ENCODE data around the gene TFDP1. TPM values are rescaled to one million over a fixed set of nuclear protein-coding genes. Genes with fewer than 3 reads are reported as not detected.

Gene TFDP1
- total and polyA plus RNA-seq, 2 of the 4 experiments (the other 2 are of a cell fraction) = 59.3 to 97.0 TPM

DNA sequence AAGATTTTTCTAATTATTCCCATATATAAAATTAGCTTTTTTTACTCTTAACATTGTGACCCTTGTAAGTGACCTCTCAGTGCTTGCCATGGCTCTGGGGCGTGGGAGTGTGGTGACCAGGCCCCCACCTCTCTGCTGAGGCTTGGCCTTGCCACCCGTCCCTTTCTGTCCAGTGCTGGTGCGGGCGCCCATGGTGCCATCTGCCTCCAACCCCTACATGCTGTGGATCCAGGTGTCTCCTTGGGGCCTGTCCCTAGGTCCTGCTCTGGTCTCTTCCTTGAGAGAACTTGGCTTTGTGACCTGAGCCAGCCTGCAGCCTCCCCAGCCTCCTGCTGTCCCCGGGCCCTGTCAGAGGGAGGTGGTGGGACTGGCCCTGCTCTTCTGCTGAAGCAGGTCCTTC is 27.4 kb downstream of the TFDP1 start:
- H4K8ac ChIP-seq (ENCODE audit: low read depth in 2 of 2, low read length in 2 of 2) = no peak overlapping the region
- no peak overlapping the region for H3K4me2 ChIP-seq (ENCODE audit: low read depth, low read length)
- H3K27me3 ChIP-seq (ENCODE audit: control insufficient read depth, insufficient read depth, low read length) = no peaks in the 10 kb centered on the region
- no peak for ATAC-seq (ENCODE audit: low read depth)
- no peak overlapping the region for H3K56ac ChIP-seq (ENCODE audit: extremely low read depth, insufficient read depth, low read length)
- H3K9ac ChIP-seq (ENCODE audit: low read depth, low read length) = no peak overlapping the region
- peaks cover 34 to 92% of the 10 kb centered on the region in 2 experiments for H3K79me1 ChIP-seq (ENCODE audit: low read depth in 1 of 2, low read length in 2 of 2)
- in situ Hi-C loops (cut with MboI; ENCODE audit: low sequenced_read_pairs) (no loop called here), intact Hi-C loops (cut with micrococcal nuclease) (no loop called here), dilution Hi-C loops (cut with HindIII; ENCODE audit: low sequenced_read_pairs, unreplicated experiment) (no loop called here)
- no peak overlapping the region for H3K4ac ChIP-seq (ENCODE audit: low read depth, low read length)
- H3K23ac ChIP-seq (ENCODE audit: low read depth, low read length) = no peak overlapping the region
- POLR2A ChIA-PET (ENCODE audit: unreplicated experiment) = no interaction called here
- peaks cover 91% of the 10 kb centered on the region for H4K20me1 ChIP-seq (ENCODE audit: insufficient read depth, low read length)
- BruUV-seq (replicated peaks) = no TSS peak
- H2BK20ac ChIP-seq (ENCODE audit: low read depth, low read length) = no peak overlapping the region
- CTCF ChIA-PET = no interaction called here
- no peak overlapping the region for H2AFZ ChIP-seq (replicated peaks; ENCODE audit: low read length, poor library complexity)
- H3K36me3 ChIP-seq (ENCODE audit: control insufficient read depth, insufficient read depth, low read length) = peaks cover 33% of the 10 kb centered on the region
- no peak overlapping the region for H3K27ac ChIP-seq (ENCODE audit: insufficient read depth, low read length)
- no peak overlapping the region for H4K5ac ChIP-seq (ENCODE audit: low read depth, low read length)
- no peak overlapping the region for H3K4me3 ChIP-seq (ENCODE audit: insufficient read depth, low read depth, low read length)
- no peaks in the 10 kb centered on the region for H3K9me3 ChIP-seq (ENCODE audit: control insufficient read depth, insufficient read depth, low read length)
- peaks cover 9% of the 10 kb centered on the region for H3K4me1 ChIP-seq (ENCODE audit: control insufficient read depth, insufficient read depth, low read length)
- no peak for DNase-seq
- 94% methylated on average over 5 of the region's 5 CpGs; no CpG with 5 or more reads in 1 of the 2 experiments for WGBS, 2 experiments (ENCODE audit: extremely low coverage in 2 of 2, insufficient read length in 1 of 2)
- peaks cover 45% of the 10 kb centered on the region for H3K9me1 ChIP-seq (ENCODE audit: insufficient read depth, low read length)
- no peak overlapping the region for H2AK5ac ChIP-seq (ENCODE audit: low read depth, low read length)
- H2BK15ac ChIP-seq (ENCODE audit: low read depth, low read length) = no peak overlapping the region
- H2BK120ac ChIP-seq (ENCODE audit: low read depth, low read length) = no peak overlapping the region
- TF ChIP-seq POLR2A (IDR thresholded peaks at IDR 0.05; ENCODE audit: low read depth, low read length) (no peak), RCOR1 (IDR thresholded peaks at IDR 0.05; ENCODE audit: insufficient replicate concordance, low read length) (no peak), MXI1 (IDR thresholded peaks at IDR 0.05; ENCODE audit: borderline replicate concordance, low read depth, low read length) (no peak), BHLHE40 (IDR thresholded peaks at IDR 0.05; ENCODE audit: low read depth, low read length) (no peak), FOS (IDR thresholded peaks at IDR 0.05; ENCODE audit: low read depth, low read length) (no peak), RFX5 (IDR thresholded peaks at IDR 0.05; ENCODE audit: low read depth, low read length) (no peak), RAD21 (IDR thresholded peaks at IDR 0.05; ENCODE audit: low read length) (no peak), CHD1 (IDR thresholded peaks at IDR 0.05; ENCODE audit: low read depth, low read length) (no peak), MAFK (IDR thresholded peaks at IDR 0.05; ENCODE audit: low read depth, low read length) (no peak), SMC3 (IDR thresholded peaks at IDR 0.05; ENCODE audit: low read depth, low read length) (no peak)
- TF ChIP-seq, protein P1, sequence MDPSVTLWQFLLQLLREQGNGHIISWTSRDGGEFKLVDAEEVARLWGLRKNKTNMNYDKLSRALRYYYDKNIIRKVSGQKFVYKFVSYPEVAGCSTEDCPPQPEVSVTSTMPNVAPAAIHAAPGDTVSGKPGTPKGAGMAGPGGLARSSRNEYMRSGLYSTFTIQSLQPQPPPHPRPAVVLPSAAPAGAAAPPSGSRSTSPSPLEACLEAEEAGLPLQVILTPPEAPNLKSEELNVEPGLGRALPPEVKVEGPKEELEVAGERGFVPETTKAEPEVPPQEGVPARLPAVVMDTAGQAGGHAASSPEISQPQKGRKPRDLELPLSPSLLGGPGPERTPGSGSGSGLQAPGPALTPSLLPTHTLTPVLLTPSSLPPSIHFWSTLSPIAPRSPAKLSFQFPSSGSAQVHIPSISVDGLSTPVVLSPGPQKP (IDR thresholded peaks at IDR 0.05; ENCODE audit: borderline replicate concordance, low read depth, low read length) = no peak
- TF ChIP-seq, protein P2, sequence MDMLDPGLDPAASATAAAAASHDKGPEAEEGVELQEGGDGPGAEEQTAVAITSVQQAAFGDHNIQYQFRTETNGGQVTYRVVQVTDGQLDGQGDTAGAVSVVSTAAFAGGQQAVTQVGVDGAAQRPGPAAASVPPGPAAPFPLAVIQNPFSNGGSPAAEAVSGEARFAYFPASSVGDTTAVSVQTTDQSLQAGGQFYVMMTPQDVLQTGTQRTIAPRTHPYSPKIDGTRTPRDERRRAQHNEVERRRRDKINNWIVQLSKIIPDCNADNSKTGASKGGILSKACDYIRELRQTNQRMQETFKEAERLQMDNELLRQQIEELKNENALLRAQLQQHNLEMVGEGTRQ (IDR thresholded peaks at IDR 0.05; ENCODE audit: low read depth, low read length) = no peak
- TF ChIP-seq, protein P3, sequence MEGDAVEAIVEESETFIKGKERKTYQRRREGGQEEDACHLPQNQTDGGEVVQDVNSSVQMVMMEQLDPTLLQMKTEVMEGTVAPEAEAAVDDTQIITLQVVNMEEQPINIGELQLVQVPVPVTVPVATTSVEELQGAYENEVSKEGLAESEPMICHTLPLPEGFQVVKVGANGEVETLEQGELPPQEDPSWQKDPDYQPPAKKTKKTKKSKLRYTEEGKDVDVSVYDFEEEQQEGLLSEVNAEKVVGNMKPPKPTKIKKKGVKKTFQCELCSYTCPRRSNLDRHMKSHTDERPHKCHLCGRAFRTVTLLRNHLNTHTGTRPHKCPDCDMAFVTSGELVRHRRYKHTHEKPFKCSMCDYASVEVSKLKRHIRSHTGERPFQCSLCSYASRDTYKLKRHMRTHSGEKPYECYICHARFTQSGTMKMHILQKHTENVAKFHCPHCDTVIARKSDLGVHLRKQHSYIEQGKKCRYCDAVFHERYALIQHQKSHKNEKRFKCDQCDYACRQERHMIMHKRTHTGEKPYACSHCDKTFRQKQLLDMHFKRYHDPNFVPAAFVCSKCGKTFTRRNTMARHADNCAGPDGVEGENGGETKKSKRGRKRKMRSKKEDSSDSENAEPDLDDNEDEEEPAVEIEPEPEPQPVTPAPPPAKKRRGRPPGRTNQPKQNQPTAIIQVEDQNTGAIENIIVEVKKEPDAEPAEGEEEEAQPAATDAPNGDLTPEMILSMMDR (conservative IDR thresholded peaks at IDR 0.05; ENCODE audit: low read depth, low read length) = no peak
- peak overlapping the region; percentile 28 for H2AK9ac ChIP-seq (replicated peaks; ENCODE audit: low read depth, low read length, poor library complexity)
- H4K91ac ChIP-seq (ENCODE audit: insufficient read depth, low read depth, low read length) = no peak overlapping the region
- H3K18ac ChIP-seq (ENCODE audit: low read depth, low read length) = no peak overlapping the region
- H2BK5ac ChIP-seq (ENCODE audit: low read depth, low read length, poor library complexity, severe bottlenecking) = no peak overlapping the region
- H3K14ac ChIP-seq (replicated peaks; ENCODE audit: low read depth, low read length) = no peak overlapping the region
